Measurements from ENCODE around the gene SLC30A1. TPM values are rescaled to one million over a fixed set of nuclear protein-coding genes. Genes with fewer than 3 reads are reported as not detected.

Gene SLC30A1
- total and polyA plus RNA-seq, 2 of the 8 experiments (the other 6 are each of a cell fraction or from before 2014, with no cell fraction given): 4.5 to 14.0 TPM

- no peak for TF ChIP-seq CHD7 (IDR thresholded peaks at IDR 0.05; ENCODE audit: insufficient replicate concordance, low read length)
- TF ChIP-seq GTF2F1 (IDR thresholded peaks at IDR 0.05; ENCODE audit: borderline replicate concordance, low read depth, low read length): no peak
- TF ChIP-seq HDAC6 (IDR thresholded peaks at IDR 0.05; ENCODE audit: low read depth, low read length): no peak
- no peak for TF ChIP-seq SIN3A (conservative IDR thresholded peaks at IDR 0.05 in 1 of 2, IDR thresholded peaks at IDR 0.05 in 1 of 2; ENCODE audit: low read depth in 1 of 2, low read length in 2 of 2)
- no peak for TF ChIP-seq PHF8 (conservative IDR thresholded peaks at IDR 0.05; ENCODE audit: low read depth, low read length)
- no peak for TF ChIP-seq SUZ12 (IDR thresholded peaks at IDR 0.05; ENCODE audit: low read length)
- no peak for TF ChIP-seq TEAD4 (IDR thresholded peaks at IDR 0.05; ENCODE audit: low read depth, low read length)
- TF ChIP-seq POU5F1 (IDR thresholded peaks at IDR 0.05; ENCODE audit: low read depth, low read length): no peak
- no peak for TF ChIP-seq RFX5 (IDR thresholded peaks at IDR 0.05; ENCODE audit: borderline replicate concordance, low read depth, low read length)
- no peak for TF ChIP-seq JUND (IDR thresholded peaks at IDR 0.05; ENCODE audit: low read length)
- TF ChIP-seq CHD1 (IDR thresholded peaks at IDR 0.05; ENCODE audit: low read depth, low read length): no peak
Measured at GRCh38 chr1:211526101-211526500, 52.9 kb downstream of the SLC30A1 start (continued).
